ENCODE measurements around the gene WDFY3. TPM values are rescaled to one million over a fixed set of nuclear protein-coding genes. Genes with fewer than 3 reads are reported as not detected.

WDFY3 gene
- polyA plus RNA-seq, 1 of the 3 experiments (the other 2 are of a cell fraction) = 13.8 TPM

DNA sequence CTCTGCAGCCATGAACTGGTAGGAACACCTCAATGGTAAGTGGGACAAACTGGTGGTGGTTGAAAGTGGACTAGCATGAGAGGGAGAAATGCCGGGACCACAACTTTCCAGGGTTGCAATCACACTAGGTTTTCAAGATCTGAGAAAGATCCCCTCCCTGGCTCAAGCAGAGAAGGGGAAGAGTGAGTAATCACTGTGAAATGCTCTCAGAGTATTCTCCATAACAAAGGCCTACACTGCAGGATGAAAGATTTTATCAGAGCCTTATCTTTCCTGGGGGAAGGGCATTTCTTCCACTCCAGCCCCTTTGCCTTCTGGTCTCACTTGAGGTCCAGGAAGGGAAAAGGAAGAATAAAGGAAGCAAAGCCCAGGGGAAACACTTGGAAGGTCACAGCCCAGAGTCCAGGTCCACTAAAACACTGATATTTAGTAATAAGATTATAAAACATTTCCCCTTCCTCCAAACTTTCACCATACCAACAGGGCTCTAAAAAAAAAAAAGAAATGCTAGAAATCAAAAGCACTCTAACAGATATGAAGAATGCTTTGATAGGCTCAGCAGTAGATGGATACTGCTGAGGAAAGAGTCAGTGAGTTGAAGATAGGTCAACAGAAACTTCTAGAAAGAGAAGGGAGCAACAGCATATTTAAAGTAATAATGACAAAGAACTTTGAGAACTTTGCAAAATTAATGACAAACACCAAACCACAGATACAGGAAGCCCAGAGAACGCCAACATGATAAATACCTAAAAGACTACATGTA is 95.9 kb downstream of the WDFY3 start (continued):
- TF ChIP-seq RXRA (IDR thresholded peaks at IDR 0.05; ENCODE audit: borderline replicate concordance, low read depth) (peak; percentile 62; the same call in 1 of the 2 replicates), NFIC (IDR thresholded peaks at IDR 0.05; ENCODE audit: borderline replicate concordance) (peak; percentile 52), JUND (IDR thresholded peaks at IDR 0.05) (peak; percentile 94), FOXM1 (IDR thresholded peaks at IDR 0.05; ENCODE audit: low read depth) (no peak), RFX5 (IDR thresholded peaks at IDR 0.05; ENCODE audit: low read length) (peak; percentile 72; the same call in 1 of the 2 replicates), MAX (IDR thresholded peaks at IDR 0.05; ENCODE audit: low read depth) (peak; percentile 50; the same call in 1 of the 2 replicates), CHD2 (IDR thresholded peaks at IDR 0.05; ENCODE audit: low read length, partially characterized antibody) (no peak), RAD21 (IDR thresholded peaks at IDR 0.05; ENCODE audit: low read length) (no peak), FOSL2 (IDR thresholded peaks at IDR 0.05; ENCODE audit: borderline replicate concordance, low read depth) (peak; percentile 87), SMC3 (IDR thresholded peaks at IDR 0.05; ENCODE audit: low read depth, low read length) (no peak), SIN3A (IDR thresholded peaks at IDR 0.05; ENCODE audit: borderline replicate concordance, low read depth, low read length) (no peak), TAF1 (IDR thresholded peaks at IDR 0.05; ENCODE audit: borderline replicate concordance, low read depth, low read length) (no peak), GATA2 (CRISPR knock-in tag; IDR thresholded peaks at IDR 0.05) (no peak)

DNA sequence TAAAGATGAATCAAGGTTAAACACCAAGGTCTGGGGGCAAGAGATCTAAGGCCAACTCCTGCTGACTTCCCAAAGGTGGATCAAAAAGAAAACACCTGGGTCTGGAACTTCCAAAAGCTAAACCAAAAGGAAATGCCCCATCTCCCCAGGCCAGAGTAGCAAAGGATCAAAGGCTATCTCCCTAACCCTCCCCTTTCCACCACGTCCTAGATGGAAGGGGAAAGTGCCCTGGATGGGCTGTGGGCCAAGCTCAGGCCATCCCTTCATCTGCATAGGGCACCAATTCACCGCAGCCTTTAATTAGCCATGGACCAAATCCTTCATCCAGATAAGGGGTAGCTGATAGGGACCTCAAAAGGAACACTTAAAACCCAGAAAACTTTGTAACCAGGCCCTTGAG is 100.2 kb downstream of the WDFY3 start:
- Histone ChIP-seq H3K36me3 (replicated peaks in 1 of 2; ENCODE audit: control insufficient read depth in 1 of 2, insufficient read depth in 2 of 2, low read length in 1 of 2) (no peaks in the 10 kb centered on the region), H3K27ac (ENCODE audit: low read depth in 2 of 2, low read length in 1 of 2) (no peak overlapping the region), H3F3A (replicated peaks; ENCODE audit: insufficient read depth) (peaks cover 13% of the 10 kb centered on the region), H3K9me3 (no peaks in the 10 kb centered on the region), H3K4me1 (ENCODE audit: control insufficient read depth in 1 of 2, insufficient read depth in 2 of 2, low read depth in 1 of 2, low read length in 1 of 2) (peaks cover 2 to 13% of the 10 kb centered on the region in 2 experiments; a peak in 3 of 4 replicates), H3K9ac (no peak overlapping the region), H4K20me1 (ENCODE audit: insufficient read depth) (no peaks in the 10 kb centered on the region; the same call in 1 of the 2 replicates), H3K79me2 (ENCODE audit: insufficient read depth) (peaks cover 46% of the 10 kb centered on the region), H3K27me3 (ENCODE audit: insufficient read depth) (no peaks in the 10 kb centered on the region), H3K4me2 (no peak overlapping the region), H2AFZ (ENCODE audit: low read depth) (no peak overlapping the region), H3K9me2 (no peaks in the 10 kb centered on the region), H3K4me3 (ENCODE audit: low read depth in 2 of 2, low read length in 1 of 2) (no peak overlapping the region)
- POLR2A ChIA-PET = no interaction called here
- no peak for DNase-seq
- CTCF ChIA-PET = no interaction called here
- WGBS (ENCODE audit: low lambda C conversion rate) = 93% methylated on average over 2 of the region's 2 CpGs
- TF ChIP-seq GABPA (IDR thresholded peaks at IDR 0.05; ENCODE audit: low read depth) (no peak), CHD2 (IDR thresholded peaks at IDR 0.05; ENCODE audit: low read length, partially characterized antibody) (no peak), FOSL2 (IDR thresholded peaks at IDR 0.05; ENCODE audit: borderline replicate concordance, low read depth) (no peak), EZH2phosphoT487 (IDR thresholded peaks at IDR 0.05; ENCODE audit: borderline replicate concordance, low read depth) (no peak), MAX (IDR thresholded peaks at IDR 0.05; ENCODE audit: low read depth) (no peak), USF1 (IDR thresholded peaks at IDR 0.05; ENCODE audit: borderline replicate concordance, low read depth) (no peak), USF2 (IDR thresholded peaks at IDR 0.05; ENCODE audit: borderline replicate concordance, low read depth, low read length) (no peak), ELF1 (IDR thresholded peaks at IDR 0.05) (no peak), MXI1 (IDR thresholded peaks at IDR 0.05; ENCODE audit: low read depth, low read length) (no peak), PBX3 (IDR thresholded peaks at IDR 0.05) (no peak), RCOR1 (IDR thresholded peaks at IDR 0.05; ENCODE audit: low read length) (no peak), RFX5 (IDR thresholded peaks at IDR 0.05; ENCODE audit: low read length) (no peak)
- TF ChIP-seq, protein P1, sequence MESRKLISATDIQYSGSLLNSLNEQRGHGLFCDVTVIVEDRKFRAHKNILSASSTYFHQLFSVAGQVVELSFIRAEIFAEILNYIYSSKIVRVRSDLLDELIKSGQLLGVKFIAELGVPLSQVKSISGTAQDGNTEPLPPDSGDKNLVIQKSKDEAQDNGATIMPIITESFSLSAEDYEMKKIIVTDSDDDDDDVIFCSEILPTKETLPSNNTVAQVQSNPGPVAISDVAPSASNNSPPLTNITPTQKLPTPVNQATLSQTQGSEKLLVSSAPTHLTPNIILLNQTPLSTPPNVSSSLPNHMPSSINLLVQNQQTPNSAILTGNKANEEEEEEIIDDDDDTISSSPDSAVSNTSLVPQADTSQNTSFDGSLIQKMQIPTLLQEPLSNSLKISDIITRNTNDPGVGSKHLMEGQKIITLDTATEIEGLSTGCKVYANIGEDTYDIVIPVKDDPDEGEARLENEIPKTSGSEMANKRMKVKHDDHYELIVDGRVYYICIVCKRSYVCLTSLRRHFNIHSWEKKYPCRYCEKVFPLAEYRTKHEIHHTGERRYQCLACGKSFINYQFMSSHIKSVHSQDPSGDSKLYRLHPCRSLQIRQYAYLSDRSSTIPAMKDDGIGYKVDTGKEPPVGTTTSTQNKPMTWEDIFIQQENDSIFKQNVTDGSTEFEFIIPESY (IDR thresholded peaks at IDR 0.05; ENCODE audit: borderline replicate concordance, low read depth) = no peak

Data from SK-N-SH (cell line).